GM21367 (cell line): Measurements from ENCODE around the gene MPND.

Experiments
- ATAC-seq: cut with Tn5 transposase; IDR thresholded peaks from one replicate; pipeline ENCODE4 v1.9.1; 2021; ENCODE audit not compliant: unreplicated experiment

MPND gene, protein sequence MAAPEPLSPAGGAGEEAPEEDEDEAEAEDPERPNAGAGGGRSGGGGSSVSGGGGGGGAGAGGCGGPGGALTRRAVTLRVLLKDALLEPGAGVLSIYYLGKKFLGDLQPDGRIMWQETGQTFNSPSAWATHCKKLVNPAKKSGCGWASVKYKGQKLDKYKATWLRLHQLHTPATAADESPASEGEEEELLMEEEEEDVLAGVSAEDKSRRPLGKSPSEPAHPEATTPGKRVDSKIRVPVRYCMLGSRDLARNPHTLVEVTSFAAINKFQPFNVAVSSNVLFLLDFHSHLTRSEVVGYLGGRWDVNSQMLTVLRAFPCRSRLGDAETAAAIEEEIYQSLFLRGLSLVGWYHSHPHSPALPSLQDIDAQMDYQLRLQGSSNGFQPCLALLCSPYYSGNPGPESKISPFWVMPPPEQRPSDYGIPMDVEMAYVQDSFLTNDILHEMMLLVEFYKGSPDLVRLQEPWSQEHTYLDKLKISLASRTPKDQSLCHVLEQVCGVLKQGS

DNA sequence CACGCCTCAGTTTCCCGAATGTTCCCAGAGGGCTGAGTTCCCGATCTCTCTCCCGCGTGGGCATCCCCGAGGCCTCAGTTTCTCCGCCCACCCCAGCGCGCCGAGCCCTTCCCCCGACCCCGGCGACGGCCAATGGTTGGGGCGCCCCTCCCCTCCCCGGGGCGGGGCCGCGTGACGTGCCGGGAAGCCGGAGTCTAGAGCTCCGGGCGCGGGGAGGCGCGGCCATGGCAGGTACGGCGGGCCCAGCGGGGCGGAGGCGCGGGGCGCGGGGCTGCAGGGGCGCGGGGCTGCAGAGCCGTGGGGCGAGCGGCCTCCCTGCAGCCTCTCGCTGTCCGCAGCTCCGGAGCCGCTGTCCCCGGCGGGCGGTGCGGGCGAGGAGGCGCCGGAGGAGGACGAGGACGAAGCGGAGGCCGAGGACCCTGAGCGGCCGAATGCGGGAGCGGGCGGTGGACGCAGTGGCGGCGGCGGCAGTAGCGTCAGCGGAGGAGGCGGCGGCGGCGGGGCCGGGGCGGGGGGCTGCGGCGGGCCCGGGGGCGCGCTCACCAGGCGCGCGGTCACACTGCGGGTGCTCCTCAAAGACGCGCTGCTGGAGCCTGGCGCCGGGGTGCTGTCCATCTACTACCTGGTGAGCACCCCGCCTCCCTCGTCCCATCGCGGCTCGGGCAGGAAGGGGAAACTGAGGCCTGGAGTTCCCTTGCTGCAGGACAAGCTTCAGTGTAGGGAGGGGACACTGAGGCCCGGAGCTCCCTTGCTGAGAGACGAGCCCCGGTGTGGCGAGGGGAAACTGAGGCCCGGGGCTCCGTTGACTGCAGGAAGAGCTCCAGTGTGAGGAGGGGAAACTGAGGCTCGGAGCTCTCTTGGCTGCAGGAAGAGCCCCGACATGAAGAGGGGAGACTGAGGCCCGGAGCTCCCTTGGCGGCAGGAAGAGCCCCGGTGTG is at the start of gene MPND:
MPND (plus strand) TSS at position 193 of the 938 bp plus-strand sequence; CDS start at position 225, 32 bp downstream.
- peak; percentile 32 for ATAC-seq

DNA sequence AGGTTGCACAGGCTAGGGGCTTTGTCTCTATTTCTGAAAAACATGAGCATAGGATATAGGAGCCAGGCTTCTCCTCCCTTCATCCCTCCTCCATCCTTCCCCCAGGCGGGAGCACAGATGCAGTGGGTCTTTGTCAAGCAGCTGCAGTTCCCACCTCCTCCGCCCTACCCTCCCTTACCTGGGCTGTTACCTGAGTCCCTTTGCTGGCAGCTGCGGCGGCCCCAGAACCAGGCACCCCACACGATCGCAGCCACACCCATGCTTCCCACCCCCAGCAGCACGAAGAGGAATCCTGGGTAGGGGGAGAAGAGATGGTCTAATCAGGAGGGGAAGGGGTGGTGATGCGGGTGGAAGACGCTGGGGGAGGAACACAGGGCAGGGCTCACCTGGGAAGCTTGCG is 49.0 kb upstream of the MPND start:
- no peak for ATAC-seq

DNA sequence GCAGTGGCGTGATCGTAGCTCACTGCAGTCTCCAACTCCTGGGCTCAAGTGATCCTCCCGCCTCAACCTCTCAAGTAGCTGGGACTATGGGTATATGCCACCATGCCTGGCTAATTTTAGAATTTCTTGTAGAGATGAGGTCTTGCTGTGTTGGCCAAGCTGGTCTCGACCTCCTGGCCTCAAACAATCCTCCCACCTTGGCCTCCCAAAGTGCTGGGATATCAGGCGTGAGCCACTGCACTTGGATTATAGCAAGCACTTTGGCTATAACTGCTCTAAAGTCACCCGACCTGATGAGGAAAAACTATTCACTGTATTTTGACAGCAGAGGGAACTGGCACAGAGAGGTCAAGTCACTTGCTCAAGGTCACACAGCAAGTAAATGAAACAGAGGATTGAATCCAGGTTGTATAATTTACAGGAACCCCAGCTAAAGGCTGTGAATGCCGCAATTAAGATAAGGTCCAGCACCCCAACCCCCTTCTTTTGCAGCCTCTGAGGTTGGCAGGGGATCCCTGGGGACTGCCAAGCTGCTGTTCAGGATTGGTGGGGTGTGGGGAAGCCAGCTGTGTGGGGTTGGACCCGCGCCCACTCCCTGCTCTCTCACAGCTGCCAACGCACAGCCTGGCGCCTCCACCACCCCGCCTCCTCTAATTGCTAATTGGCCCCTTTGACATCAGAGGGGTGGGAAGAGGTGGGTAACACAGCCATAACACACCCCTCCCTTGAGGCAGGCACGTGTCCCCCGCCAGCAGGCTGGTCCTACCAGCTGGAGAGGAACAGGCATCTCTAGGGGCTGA is 47.2 kb upstream of the MPND start:
- ATAC-seq = no peak

DNA sequence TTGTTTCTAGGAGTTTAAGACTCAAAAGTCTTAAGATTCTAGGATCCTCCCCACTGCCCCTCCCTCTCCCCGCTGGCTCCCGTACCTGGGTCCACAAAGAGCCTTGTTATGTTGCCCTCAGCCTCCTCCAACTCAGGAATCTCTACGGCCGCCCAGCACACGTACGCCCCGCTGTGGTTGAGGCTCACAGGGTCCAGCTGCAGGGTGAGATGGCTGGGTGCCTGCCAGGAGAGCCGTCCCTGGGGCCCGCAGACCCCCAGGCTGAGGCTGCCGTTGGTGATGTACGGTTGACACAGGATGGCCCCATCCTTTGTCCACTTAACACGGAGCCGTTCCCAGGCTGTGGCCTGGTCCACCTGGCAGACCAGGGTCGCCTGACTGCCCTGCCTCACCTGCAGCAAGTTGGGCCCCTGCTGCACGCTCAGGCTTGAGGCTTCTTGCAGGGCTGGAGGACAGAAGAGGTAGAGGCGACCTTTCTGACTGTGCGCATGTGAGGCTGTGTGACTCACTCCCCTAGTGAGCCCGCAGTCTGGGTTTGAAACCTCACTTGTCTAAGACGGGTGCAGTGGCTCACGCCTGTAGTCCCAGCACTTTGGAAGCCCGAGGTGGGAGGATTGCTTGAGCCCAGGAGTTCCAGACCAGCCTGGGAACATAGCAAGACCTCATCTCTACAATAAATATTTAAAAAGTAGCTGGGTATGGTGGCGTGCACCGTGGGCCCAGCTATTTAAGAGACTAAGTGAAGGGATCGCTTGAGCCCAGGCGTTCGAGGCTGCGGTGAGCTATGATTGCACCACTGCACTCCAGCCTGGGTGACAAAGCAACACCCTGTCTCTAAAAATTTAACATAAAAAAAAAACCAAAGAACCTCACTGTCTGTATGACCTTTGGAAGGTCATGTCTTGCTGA is 45.2 kb upstream of the MPND start:
- ATAC-seq = no peak

DNA sequence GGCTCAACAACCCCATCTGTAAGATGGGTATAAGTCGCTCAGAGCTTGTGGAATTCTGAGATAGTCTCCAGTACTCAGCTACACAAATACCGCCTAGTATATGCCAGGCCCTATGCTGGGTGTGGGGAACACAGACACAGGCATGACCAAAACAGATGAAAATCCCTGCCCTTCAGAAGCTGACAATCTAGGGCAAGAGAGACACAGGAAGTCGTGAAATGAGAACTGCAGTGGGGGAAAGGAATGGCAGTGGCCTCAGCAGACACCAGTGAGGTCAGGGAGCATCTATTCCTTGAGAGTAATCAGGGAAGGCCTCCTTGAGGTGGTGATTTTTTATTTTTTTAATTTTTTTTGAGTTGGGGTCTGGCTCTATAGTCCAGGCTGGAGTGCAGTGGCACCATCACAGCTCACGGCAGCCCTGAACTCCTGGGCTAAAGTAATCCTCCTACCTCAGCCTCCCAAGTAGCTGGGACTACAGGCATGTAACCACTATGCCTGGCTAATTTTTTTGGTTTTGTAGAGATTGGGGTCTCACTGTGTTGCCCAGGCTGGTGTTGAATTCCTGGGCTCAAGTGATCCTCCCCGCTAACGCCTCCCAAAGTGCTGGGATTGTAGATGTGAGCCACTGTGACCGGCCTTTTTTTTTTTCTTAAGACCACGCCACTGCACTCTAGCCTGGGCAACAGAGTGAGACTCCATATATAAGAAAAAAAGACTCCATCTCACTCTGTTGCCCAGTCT is 44.4 kb upstream of the MPND start:
- no peak for ATAC-seq

DNA sequence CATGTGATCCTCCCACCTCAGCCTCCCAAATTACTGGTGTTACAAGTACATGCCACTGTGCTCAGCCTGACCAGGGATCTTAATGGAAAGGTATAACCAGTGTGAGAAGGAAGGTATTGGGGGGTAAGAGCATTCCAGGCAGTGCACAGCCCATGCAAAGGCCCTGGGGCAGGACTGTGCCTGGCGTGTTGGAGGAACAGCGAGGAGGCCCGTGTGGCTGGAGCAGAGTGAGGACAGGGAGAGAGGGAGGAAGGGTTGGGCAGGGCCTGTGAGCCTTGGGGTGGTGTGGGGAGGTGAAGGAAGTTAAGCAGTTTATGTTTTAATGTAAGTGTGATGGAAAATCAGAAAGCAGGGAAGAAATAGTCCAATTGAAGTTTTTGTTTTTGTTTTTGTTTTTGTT is 42.8 kb upstream of the MPND start:
- no peak for ATAC-seq

DNA sequence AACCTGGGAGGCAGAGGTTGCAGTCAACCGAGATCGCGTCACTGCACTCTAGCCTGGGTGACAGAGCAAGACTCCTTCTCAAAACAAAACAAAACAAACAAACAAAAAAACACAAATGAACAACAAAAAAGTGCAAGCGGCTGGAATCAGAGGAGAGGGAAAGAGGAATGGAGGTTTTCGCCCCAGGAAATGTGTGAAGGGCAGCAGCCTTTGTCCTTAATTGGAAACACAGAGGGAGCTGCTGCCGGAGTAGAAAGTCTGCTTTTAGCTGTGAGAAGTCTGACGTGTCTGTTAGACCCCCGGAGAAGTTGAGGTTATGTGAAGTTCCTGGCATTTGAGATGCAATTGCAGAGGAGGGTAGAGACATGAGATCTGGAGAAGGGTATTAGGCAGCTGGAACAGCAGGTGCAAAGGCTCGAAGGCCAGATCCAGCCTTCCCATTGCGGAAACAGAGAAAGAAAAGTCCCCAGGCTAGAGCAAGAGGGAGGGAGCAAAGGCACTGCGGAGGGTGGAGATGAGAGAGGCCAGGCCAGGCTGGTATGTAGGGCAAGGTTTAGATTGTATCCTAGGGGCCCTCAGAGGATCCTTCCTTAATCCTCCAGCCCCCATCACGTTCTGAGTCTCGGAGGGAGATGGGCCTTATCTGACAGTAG is 41.6 kb upstream of the MPND start:
- ATAC-seq = no peak

DNA sequence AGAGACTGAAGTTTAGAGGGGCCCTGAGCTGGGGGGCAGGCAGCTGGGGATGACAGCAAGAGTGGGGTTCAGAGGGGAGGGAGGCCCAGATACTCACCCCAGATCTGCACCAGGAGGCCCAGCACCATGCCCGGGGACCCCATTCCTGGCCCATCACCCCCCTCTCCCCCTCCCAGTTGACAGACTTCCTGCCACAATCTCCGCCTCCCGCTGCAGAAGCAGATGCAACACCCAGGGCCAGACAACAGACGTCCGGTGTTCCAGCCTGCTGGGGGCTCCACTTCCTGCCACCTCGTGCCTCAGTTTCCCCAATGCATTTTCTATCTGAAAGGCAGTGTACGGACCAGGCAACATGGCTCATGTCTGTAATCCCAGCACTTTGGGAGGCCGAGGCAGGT is 41.1 kb upstream of the MPND start, which contains the start of gene TMIGD2:
TMIGD2 (minus strand) TSS at position 147 of the 398 bp plus-strand sequence; CDS start at position 143, 4 bp downstream.
- no peak for ATAC-seq

DNA sequence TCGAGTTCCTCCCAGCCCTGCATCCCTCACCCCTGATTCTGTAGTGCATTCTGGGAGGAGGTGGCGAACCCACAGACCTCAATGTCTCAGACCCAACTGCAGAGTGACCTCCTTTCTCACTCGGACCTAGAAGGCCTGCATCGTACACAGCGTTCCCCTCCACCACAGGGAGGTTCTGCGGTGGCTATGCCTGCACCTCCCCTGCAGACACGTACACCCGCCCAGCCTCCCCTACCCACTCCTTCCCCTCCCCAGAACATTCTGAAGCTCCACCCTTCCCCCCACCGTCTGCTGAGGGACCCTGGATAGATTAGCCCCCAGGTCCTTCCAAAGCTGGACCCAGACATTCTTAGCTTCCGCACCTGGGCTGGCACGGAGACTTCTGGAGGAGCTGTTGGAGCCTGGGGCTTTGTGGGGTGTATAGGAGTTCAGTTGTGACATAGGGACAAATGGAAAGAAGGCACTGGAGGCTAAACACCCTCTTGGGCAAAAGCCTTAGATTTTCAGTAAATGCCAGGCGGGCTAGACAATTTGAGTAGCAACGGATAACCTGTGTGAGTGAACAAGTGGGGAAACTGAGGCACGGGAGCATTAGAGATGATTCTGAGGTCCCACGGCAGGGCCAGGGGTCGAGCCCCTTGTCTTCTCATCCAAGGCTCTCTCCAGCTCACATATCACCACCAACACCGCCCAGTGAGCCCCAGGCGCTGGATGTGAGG is 39.4 kb upstream of the MPND start:
- ATAC-seq = no peak

DNA sequence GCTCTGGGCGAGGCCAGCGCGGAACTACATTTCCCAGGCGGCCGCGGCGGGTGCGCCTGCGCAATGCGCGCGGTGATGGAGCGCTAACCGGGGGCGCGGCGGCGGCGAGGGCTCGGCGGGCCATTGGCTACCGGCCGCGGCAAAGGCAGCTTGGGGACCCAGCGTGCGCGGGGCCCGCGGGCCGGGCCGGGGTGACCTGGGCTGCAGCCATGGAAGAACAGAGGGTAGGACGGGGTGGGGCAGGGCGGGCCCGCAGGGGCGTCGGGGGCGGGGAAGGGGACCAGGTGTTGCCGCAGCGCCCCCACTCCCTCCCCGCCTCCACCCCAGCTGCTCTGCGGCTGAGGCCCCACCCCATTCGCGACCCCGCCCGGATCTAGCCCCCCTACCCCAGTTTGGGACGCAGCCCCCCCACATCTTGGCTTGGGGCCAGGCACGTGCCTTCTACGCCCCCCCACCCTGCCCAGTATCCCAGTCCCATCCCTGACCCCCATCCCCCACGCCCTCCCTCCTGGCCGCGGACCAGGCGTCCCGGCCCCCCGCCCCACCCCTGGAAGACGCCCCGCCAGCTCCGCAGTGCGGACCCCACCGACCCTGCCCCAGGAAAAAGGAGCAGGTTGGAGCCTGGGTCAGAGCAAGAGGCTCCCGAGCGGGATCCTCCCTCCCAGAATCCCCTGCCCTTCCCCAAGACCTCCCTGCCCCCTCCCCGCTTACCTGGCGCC is 38.7 kb upstream of the MPND start, which contains the start of gene FSD1:
FSD1 (plus strand) TSS at position 61 of the 719 bp plus-strand sequence; CDS start at position 210, 149 bp downstream.
- ATAC-seq = no peak

DNA sequence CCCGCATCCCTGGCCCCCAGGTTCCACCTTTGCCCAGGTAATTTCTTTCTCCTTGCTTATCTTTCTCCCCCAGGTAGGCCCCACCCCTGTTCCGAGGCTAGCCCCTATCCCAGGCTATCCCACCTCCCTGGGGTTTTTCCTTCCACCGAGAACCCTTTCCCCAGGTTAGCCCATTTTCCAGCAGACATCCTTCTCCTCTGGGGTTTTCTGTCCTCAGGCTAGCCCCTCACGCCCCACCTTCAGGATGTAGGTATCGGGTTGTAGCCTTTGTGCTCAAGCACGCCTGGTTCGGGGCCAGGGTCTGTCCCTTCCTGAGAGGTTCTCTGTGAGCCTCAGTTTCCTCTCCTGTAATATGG is 38.1 kb upstream of the MPND start:
- no peak for ATAC-seq

DNA sequence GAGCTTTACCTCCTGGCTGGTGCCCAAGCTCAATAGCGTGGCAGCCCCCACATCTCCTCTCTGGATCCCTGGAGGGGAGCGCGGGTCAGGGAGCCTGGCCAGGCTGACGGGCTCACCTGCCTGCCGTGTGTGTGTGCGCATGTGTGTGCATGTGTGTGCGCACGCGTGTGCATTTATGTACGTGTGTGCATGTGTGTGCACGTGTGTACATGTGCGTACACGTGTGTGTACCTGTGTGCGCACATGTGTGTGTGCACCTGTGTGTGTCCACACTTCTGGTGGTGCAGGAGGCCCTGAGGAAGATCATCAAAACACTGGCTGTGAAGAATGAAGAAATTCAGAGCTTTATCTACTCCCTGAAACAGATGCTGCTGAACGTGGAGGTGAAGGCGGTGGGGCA is 37.7 kb upstream of the MPND start:
- no peak for ATAC-seq

DNA sequence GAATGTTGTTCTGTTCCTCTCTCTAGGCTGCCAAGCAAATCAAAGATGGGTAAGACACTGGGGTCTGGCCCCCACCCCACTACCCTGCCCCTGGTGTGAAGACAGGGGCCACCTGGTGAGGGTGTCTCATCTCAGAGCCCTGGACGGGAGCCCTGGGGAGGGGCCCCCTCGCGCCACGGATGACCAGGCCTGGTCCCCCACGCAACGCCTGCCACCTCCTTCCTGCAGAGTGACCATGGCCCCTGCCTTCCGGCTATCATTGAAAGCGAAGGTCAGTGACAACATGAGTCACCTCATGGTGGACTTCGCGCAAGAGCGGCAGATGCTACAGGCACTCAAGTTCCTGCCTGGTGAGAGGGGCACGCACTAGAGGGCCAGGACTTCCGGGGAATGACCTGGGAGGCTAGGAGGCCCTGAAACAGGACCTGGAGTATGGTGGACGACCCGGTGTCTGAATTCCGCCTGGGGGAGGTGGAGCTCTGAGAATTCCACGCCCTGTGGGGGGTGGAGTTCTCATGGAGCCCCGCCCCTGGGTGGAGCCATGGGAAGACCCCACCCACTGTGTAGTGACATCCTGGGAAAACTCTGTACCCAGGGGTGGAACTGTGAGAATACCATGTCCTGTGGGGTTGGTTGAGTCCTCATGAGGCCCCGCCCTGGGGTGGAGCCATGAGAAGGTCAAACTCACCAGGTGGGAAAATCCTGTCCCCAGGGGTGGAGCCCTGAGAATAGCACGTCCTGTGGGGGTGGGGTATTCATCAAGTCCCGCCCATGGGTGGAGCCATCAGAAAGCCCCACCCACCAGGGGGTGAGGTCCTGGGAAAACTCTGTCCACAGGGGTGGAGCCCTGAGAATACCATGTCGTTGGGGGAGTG is 32.9 kb upstream of the MPND start:
- ATAC-seq = no peak

DNA sequence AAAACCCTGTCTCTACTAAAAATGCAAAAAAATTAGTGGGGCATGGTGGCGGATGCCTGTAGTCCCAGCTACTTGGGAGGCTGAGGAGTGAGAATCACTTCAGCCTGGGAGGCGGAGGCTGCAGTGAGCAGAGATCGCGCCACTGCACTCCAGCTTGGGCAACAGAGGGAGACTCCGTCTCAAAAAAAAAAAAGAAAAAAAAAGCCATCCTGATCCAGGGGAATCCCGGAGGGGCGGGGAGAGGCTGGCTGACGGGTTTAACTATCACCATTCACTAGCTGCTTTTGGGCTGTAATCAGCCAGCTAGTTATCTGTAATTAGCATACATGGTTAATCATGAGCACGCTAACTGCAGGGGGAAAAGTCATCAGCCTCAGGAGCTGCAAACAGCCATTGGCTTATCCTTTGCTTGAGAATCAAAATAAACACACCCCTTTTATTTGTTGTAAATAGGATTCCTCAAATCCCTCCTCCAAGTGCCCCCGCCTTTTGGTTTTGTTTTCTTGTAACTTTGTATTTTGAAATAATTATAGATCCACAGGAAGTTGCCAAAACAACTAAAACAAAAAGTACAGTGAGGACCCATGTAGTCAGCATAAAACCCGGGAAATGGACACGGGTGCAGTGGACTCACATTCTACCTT is 29.4 kb upstream of the MPND start:
- no peak for ATAC-seq

DNA sequence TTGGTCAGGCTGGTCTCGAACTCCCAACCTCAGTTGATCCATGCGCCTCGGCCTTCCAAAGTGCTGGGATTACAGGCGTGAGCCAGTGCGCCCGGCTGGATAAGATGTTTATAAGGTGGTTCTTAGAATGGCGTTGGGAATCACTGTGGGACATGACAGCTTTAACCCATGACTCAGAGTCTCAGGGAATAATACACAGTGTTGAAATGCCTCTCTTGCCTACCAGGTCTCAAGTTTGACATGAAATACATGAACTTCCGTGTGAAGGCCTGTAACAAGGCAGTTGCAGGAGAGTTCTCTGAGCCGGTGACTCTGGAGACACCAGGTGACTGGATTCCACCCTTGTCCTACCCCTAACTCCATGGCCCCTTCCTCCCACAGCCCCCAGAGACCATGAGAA is 26.4 kb upstream of the MPND start:
- no peak for ATAC-seq

DNA sequence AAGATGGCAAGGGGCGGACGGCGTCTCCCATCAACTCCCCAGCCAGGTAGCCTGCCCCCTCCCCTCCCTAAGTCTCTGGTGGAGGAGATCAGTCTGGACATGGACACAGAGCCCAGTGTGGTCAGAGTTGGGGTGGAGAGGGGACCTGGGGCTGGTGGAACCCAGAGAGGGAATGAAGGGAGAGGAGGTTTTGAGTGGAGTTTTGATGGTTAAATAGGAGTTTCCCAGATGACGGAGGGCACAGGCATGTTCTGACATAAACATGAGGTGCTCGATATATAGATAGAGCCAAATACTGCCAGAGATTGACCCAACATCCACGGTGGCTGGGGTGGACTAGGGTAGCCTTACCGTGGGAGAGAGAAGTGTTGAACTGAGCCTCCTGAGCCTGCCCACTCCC is 24.9 kb upstream of the MPND start:
- ATAC-seq = no peak
